HCT116 (cell line): Measurements from ENCODE around the gene P4HA2. TPM values are rescaled to one million over a fixed set of nuclear protein-coding genes. Genes with fewer than 3 reads are reported as not detected.
"Not testable (repeated sequence)": the region's sequence is repeated elsewhere in the genome, so short reads cannot be mapped to it uniquely, and the experiment has no call there.

Experiments used
- ATAC-seq: fragments of 200-7000 bp; cut with Tn5 transposase; 2 replicates; pipeline ENCODE4 v1.9.1; 2020; ENCODE audit warnings: mild to moderate bottlenecking, moderate library complexity
- BruUV-seq: library from RNA; stranded (reverse); fragments of 400-500 nt; replicated peaks from 2 replicates; lab custom pipeline; 2021; lab: Mats Ljungman, UMichigan
- CTCF ChIA-PET: fragments of 300-600 bp; sonication (Branson Sonifier 250); formaldehyde crosslinking; loops from one replicate; lab custom pipeline; 2021; ENCODE audit warnings: antibody characterized with exemption; lab: Charles Lee
- POLR2A ChIA-PET: fragments of 300-600, 350-600 bp; sonication (Branson Sonifier 250); formaldehyde crosslinking; loops from one replicate; lab custom pipeline; 2021; ENCODE audit warnings: antibody characterized with exemption; lab: Charles Lee
- RAD21 ChIA-PET, 2 experiments: fragments of 300-600 bp; sonication (Branson Sonifier 250); formaldehyde crosslinking; loops; one replicate each; lab custom pipeline; 2023; ENCODE audit warnings: low total read pairs in 2 of 2; ENCODE audit not compliant: uncharacterized antibody in 2 of 2, unreplicated experiment in 2 of 2, low non-redundant PET in 1 of 2; lab: Charles Lee
- DNase-seq: peaks from one replicate; pipeline ENCODE4 v3.0.0-alpha.2; 2010; ENCODE audit warnings: low read depth, low spot score
- H2AFZ ChIP-seq: fragments of 200-600 bp; shearing (Covaris generic), sonication (generic); 2 replicates; pipeline ENCODE4 v1.6.1; 2017; ENCODE audit warnings: low read depth, mixed run types, mixed read lengths, antibody characterized with exemption, low read length; ENCODE audit not compliant: poor library complexity, severe bottlenecking
- H3K27ac ChIP-seq: 2 replicates; pipeline ENCODE4 v1.5.1; 2012; ENCODE audit warnings: low read depth, low read length
- H3K27me3 ChIP-seq: fragments of 200-600 bp; sonication (generic); 2 replicates; pipeline ENCODE4 v1.6.1; 2016; ENCODE audit warnings: mixed run types, low read length, mixed read lengths; ENCODE audit not compliant: insufficient read depth
- H3K36me3 ChIP-seq, 2 experiments: fragments of 200-500 bp in 1 of 2; fragments of 200-600 bp in 1 of 2; sonication (Bioruptor generic) in 1 of 2; sonication (generic) in 1 of 2; 2 replicates each; pipeline versions ENCODE4 v1.5.1 to v1.6.1; 2014 to 2016; ENCODE audit warnings: low read length in 2 of 2, inconsistent platforms in 1 of 2, mixed read lengths in 1 of 2, mixed run types in 1 of 2; ENCODE audit not compliant: insufficient read depth in 2 of 2, control insufficient read depth in 1 of 2
- H3K4me1 ChIP-seq, 2 experiments: fragments of 200-600 bp in 1 of 2; sonication (generic) in 1 of 2; 2 replicates each; pipeline versions ENCODE4 v1.5.1 to v1.6.1; 2012 to 2017; ENCODE audit warnings: low read length in 2 of 2, inconsistent platforms in 1 of 2, mild to moderate bottlenecking in 1 of 2, mixed read lengths in 1 of 2, mixed run types in 1 of 2, moderate library complexity in 1 of 2; ENCODE audit not compliant: insufficient read depth in 2 of 2, control insufficient read depth in 1 of 2
- H3K4me2 ChIP-seq: fragments of 200-600 bp; sonication (generic); 2 replicates; pipeline ENCODE4 v1.6.1; 2017; ENCODE audit warnings: mixed run types, low read length, mixed read lengths
- H3K4me3 ChIP-seq, 2 experiments: fragments of 200-600 bp in 1 of 2; sonication (generic) in 1 of 2; replicated peaks in 1 of 2; 2 replicates each; pipeline ENCODE4 v1.5.1; 2011 to 2016; ENCODE audit warnings: low read length in 2 of 2, control low read depth in 1 of 2, low read depth in 1 of 2, mild to moderate bottlenecking in 1 of 2, mixed read lengths in 1 of 2, mixed run types in 1 of 2
- H3K79me2 ChIP-seq: fragments of 200-600 bp; sonication (generic); 2 replicates; pipeline ENCODE4 v1.6.1; 2017; ENCODE audit warnings: mild to moderate bottlenecking, mixed run types, low read length, moderate library complexity, mixed read lengths; ENCODE audit not compliant: insufficient read depth
- H3K9ac ChIP-seq: fragments of 200-600 bp; sonication (generic); 2 replicates; pipeline ENCODE4 v1.6.1; 2016; ENCODE audit warnings: low read length, mixed read lengths
- H3K9me2 ChIP-seq: fragments of 200-600 bp; sonication (generic), shearing (Covaris generic); 2 replicates; pipeline ENCODE4 v1.6.1; 2017; ENCODE audit warnings: mixed run types, mild to moderate bottlenecking, moderate library complexity; ENCODE audit not compliant: insufficient read depth
- H3K9me3 ChIP-seq, 2 experiments: fragments of 200-500 bp in 1 of 2; fragments of 200-600 bp in 1 of 2; sonication (Bioruptor generic) in 1 of 2; sonication (generic) in 1 of 2; 2 replicates each; pipeline ENCODE4 v1.6.1; 2014 to 2017; ENCODE audit warnings: low read length in 2 of 2, mixed read lengths in 2 of 2, inconsistent platforms in 1 of 2, low read depth in 1 of 2, mild to moderate bottlenecking in 1 of 2, mixed run types in 1 of 2, moderate library complexity in 1 of 2; ENCODE audit not compliant: control insufficient read depth in 1 of 2, insufficient read depth in 1 of 2
- H4K20me1 ChIP-seq: fragments of 200-600 bp; sonication (generic), shearing (Covaris generic); 2 replicates; pipeline ENCODE4 v1.6.1; 2017; ENCODE audit warnings: mixed run types, mild to moderate bottlenecking, moderate library complexity; ENCODE audit not compliant: insufficient read depth
- CEBPB ChIP-seq: IDR thresholded peaks from 2 replicates; pipeline ENCODE4 v1.6.1; 2012; ENCODE audit warnings: low read depth
- EGR1 ChIP-seq: IDR thresholded peaks from 2 replicates; pipeline ENCODE4 v1.6.1; 2012; ENCODE audit warnings: low read depth
- FOSL1 ChIP-seq: IDR thresholded peaks from 2 replicates; pipeline ENCODE4 v1.6.1; 2012; ENCODE audit warnings: low read depth
- JUND ChIP-seq: IDR thresholded peaks from 2 replicates; pipeline ENCODE4 v1.6.1; 2012
- POLR2A ChIP-seq: IDR thresholded peaks from 2 replicates; pipeline ENCODE4 v1.7.0; 2011; ENCODE audit warnings: borderline replicate concordance; ENCODE audit not compliant: insufficient read depth, insufficient read length; ENCODE audit errors: extremely low read depth
- POLR2AphosphoS5 ChIP-seq: IDR thresholded peaks from 2 replicates; pipeline ENCODE4 v1.6.1; 2011; ENCODE audit warnings: mild to moderate bottlenecking, low read depth, low read length, moderate library complexity
- TCF7L2 ChIP-seq: IDR thresholded peaks from 2 replicates; pipeline ENCODE4 v1.7.0; 2011; ENCODE audit warnings: borderline replicate concordance, inconsistent platforms; ENCODE audit not compliant: insufficient read depth, insufficient read length; ENCODE audit errors: extremely low read depth
- intact Hi-C: fragments of 100-400 bp; cut with micrococcal nuclease; formaldehyde crosslinking; loops from 2 replicates; pipeline ENCODE4 v1.10.0; 2022
- total RNA-seq: library from RNA; stranded (reverse); gene quantifications from one replicate; pipeline ENCODE4 v1.2.1, GENCODE V29; 2021; ENCODE audit not compliant: unreplicated experiment
- TF ChIP-seq, protein P1 (sequence below): IDR thresholded peaks from 2 replicates; pipeline ENCODE4 v1.6.1; 2012; ENCODE audit warnings: low read depth
- TF ChIP-seq, protein P2 (sequence below): IDR thresholded peaks from 2 replicates; pipeline ENCODE4 v1.6.1; 2011; ENCODE audit warnings: mild to moderate bottlenecking, low read length, moderate library complexity; ENCODE audit not compliant: insufficient replicate concordance; ENCODE audit errors: extremely low read depth

Gene P4HA2
- total RNA-seq, 1 experiment from 2014 or later, result 29.0 TPM

DNA sequence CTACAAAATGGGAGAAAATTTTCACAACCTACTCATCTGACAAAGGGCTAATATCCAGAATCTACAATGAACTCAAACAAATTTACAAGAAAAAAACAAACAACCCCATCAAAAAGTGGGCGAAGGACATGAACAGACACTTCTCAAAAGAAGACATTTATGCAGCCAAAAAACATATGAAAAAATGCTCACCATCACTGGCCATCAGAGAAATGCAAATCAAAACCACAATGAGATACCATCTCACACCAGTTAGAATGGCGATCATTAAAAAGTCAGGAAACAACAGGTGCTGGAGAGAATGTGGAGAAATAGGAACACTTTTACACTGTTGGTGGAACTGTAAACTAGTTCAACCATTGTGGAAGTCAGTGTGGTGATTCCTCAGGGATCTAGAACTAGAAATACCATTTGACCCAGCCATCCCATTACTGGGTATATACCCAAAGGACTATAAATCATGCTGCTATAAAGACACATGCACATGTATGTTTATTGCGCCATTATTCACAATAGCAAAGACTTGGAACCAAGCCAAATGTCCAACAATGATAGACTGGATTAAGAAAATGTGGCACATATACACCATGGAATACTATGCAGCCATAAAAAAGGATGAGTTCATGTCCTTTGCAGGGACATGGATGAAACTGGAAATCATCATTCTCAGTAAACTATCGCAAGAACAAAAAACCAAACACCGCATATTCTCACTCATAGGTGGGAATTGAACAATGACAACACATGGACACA lies 65.9 kb downstream of the P4HA2 start:
- BruUV-seq, H3K4me2 ChIP-seq, H4K20me1 ChIP-seq, H3K9ac ChIP-seq, intact Hi-C loops, H3K27me3 ChIP-seq, ATAC-seq, RAD21 ChIA-PET, H3K9me3 ChIP-seq, H2AFZ ChIP-seq, H3K79me2 ChIP-seq, H3K36me3 ChIP-seq, POLR2A ChIA-PET, H3K4me1 ChIP-seq, H3K4me3 ChIP-seq, H3K9me2 ChIP-seq, H3K27ac ChIP-seq, CTCF ChIA-PET, DNase-seq: not testable (repeated sequence)

DNA sequence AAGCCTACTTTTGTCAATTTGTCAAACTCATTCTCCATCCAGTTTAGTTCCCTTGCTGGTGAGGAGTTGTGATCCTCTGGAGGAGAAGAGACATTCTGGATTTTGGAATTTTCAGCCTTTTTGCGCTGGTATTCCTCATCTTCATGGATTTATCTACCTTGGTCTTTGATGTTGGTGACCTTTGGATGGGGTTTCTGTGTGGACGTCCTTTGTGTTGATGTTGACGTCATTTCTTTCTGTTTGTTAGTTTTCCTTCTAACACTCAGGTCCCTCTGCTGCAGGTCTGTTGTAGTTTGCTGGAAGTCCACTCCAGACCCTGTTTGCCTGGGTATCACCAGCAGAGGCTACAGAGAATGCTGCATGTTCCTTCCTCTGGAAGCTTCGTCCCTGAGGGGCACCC lies 71.2 kb downstream of the P4HA2 start:
- Histone ChIP-seq H2AFZ (no peak overlapping the region), H3K9me3 (no peaks in the 10 kb centered on the region), H3K9ac (no peak overlapping the region), H3K4me1 (no peaks in the 10 kb centered on the region), H3K27ac (no peak overlapping the region), H3K9me2 (no peaks in the 10 kb centered on the region), H3K4me3 (no peak overlapping the region), H4K20me1 (no peaks in the 10 kb centered on the region), H3K36me3 (no peaks in the 10 kb centered on the region), H3K79me2 (no peaks in the 10 kb centered on the region), H3K4me2 (no peak overlapping the region), H3K27me3 (no peaks in the 10 kb centered on the region)
- intact Hi-C loops, result no loop called here
- ChIA-PET CTCF (no interaction called here), POLR2A (no interaction called here), RAD21 (no interaction called here)
- no peak for ATAC-seq
- BruUV-seq, result no TSS peak
- no peak for TF ChIP-seq EGR1
- no peak for TF ChIP-seq POLR2A
- no peak for TF ChIP-seq POLR2AphosphoS5
- TF ChIP-seq CEBPB, result no peak
- TF ChIP-seq, protein P1, sequence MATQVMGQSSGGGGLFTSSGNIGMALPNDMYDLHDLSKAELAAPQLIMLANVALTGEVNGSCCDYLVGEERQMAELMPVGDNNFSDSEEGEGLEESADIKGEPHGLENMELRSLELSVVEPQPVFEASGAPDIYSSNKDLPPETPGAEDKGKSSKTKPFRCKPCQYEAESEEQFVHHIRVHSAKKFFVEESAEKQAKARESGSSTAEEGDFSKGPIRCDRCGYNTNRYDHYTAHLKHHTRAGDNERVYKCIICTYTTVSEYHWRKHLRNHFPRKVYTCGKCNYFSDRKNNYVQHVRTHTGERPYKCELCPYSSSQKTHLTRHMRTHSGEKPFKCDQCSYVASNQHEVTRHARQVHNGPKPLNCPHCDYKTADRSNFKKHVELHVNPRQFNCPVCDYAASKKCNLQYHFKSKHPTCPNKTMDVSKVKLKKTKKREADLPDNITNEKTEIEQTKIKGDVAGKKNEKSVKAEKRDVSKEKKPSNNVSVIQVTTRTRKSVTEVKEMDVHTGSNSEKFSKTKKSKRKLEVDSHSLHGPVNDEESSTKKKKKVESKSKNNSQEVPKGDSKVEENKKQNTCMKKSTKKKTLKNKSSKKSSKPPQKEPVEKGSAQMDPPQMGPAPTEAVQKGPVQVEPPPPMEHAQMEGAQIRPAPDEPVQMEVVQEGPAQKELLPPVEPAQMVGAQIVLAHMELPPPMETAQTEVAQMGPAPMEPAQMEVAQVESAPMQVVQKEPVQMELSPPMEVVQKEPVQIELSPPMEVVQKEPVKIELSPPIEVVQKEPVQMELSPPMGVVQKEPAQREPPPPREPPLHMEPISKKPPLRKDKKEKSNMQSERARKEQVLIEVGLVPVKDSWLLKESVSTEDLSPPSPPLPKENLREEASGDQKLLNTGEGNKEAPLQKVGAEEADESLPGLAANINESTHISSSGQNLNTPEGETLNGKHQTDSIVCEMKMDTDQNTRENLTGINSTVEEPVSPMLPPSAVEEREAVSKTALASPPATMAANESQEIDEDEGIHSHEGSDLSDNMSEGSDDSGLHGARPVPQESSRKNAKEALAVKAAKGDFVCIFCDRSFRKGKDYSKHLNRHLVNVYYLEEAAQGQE, result no peak
- TF ChIP-seq JUND, result no peak
- no peak for TF ChIP-seq FOSL1
- no peak for TF ChIP-seq TCF7L2
- TF ChIP-seq, protein P2, sequence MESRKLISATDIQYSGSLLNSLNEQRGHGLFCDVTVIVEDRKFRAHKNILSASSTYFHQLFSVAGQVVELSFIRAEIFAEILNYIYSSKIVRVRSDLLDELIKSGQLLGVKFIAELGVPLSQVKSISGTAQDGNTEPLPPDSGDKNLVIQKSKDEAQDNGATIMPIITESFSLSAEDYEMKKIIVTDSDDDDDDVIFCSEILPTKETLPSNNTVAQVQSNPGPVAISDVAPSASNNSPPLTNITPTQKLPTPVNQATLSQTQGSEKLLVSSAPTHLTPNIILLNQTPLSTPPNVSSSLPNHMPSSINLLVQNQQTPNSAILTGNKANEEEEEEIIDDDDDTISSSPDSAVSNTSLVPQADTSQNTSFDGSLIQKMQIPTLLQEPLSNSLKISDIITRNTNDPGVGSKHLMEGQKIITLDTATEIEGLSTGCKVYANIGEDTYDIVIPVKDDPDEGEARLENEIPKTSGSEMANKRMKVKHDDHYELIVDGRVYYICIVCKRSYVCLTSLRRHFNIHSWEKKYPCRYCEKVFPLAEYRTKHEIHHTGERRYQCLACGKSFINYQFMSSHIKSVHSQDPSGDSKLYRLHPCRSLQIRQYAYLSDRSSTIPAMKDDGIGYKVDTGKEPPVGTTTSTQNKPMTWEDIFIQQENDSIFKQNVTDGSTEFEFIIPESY, result no peak
- no peak for DNase-seq
